GM21515 (cell line): Measurements from ENCODE around the gene CADM4.
"Not testable (repeated sequence)": the region's sequence is repeated elsewhere in the genome, so short reads cannot be mapped to it uniquely, and the experiment has no call there.

Source experiments
- ATAC-seq: cut with Tn5 transposase; IDR thresholded peaks from one replicate; pipeline ENCODE4 v1.9.1; 2021; ENCODE audit not compliant: unreplicated experiment

The CADM4 gene

GRCh38 chr19:43610493-43610892, 29.2 kb downstream of the CADM4 start:
- no peak for ATAC-seq

- ATAC-seq = no peak
Measured at GRCh38 chr19:43609872-43610271, 29.8 kb downstream of the CADM4 start.

- no peak for ATAC-seq
Measured at GRCh38 chr19:43607238-43608205, 32.1 kb downstream of the CADM4 start.

GRCh38 chr19:43606569-43607229, 33.0 kb downstream of the CADM4 start:
- no peak for ATAC-seq

- ATAC-seq = no peak
Measured at GRCh38 chr19:43605875-43606568, 33.6 kb downstream of the CADM4 start.

- ATAC-seq = not testable (repeated sequence)
Measured at GRCh38 chr19:43600326-43600725, 39.3 kb downstream of the CADM4 start.

- no peak for ATAC-seq
Measured at GRCh38 chr19:43599635-43600295, 39.9 kb downstream of the CADM4 start.

GRCh38 chr19:43598445-43599240, 41.0 kb downstream of the CADM4 start:
- ATAC-seq = no peak

GRCh38 chr19:43597876-43598275, 41.8 kb downstream of the CADM4 start:
- no peak for ATAC-seq

GRCh38 chr19:43596842-43597461, 42.7 kb downstream of the CADM4 start:
- no peak for ATAC-seq

GRCh38 chr19:43595999-43596841, 43.4 kb downstream of the CADM4 start, which contains the start of the genes IRGQ and ZNF576:
Gene IRGQ (minus strand): TSS chr19:43596134. CDS start chr19:43595338, 796 bp downstream.
Gene ZNF576 (plus strand): TSS chr19:43596595. CDS start chr19:43597109, 514 bp downstream.
- ATAC-seq = peak; percentile 65

GRCh38 chr19:43595605-43595998, 44.0 kb downstream of the CADM4 start:
- ATAC-seq = peak; percentile 7

GRCh38 chr19:43594710-43595604, 44.7 kb downstream of the CADM4 start:
- ATAC-seq = no peak

GRCh38 chr19:43594081-43594697, 45.5 kb downstream of the CADM4 start:
- ATAC-seq = no peak

GRCh38 chr19:43592800-43593350, 46.8 kb downstream of the CADM4 start:
- no peak for ATAC-seq

- no peak for ATAC-seq
Measured at GRCh38 chr19:43591904-43592772, 47.5 kb downstream of the CADM4 start.
